ENCODE data around the gene RRAGD.
"Not testable (repeated sequence)": the region's sequence is repeated elsewhere in the genome, so short reads cannot be mapped to it uniquely, and the experiment has no call there.

The RRAGD gene

GRCh38 chr6:89400050-89400449 is 12.0 kb downstream of the RRAGD start:
- no peak overlapping the region for H3K9ac ChIP-seq
- no peaks in the 10 kb centered on the region for H3K9me3 ChIP-seq
- H3K27ac ChIP-seq, result no peak overlapping the region
- H3K36me3 ChIP-seq, result no peaks in the 10 kb centered on the region
- H3K4me1 ChIP-seq, result peaks cover 18% of the 10 kb centered on the region
- H3K27me3 ChIP-seq, result no peaks in the 10 kb centered on the region
- H4K20me1 ChIP-seq, result peaks cover 48% of the 10 kb centered on the region
- H3K4me3 ChIP-seq, result no peak overlapping the region
- H3K4me2 ChIP-seq, result no peak overlapping the region
- TF ChIP-seq Cebpa-rat (IDR thresholded peaks at IDR 0.05), result no peak

- no peaks in the 10 kb centered on the region for H3K36me3 ChIP-seq
- H3K27ac ChIP-seq, result no peak overlapping the region
- peaks cover 40% of the 10 kb centered on the region for H4K20me1 ChIP-seq
- no peak for TF ChIP-seq Cebpa-rat (IDR thresholded peaks at IDR 0.05)
- H3K9me3 ChIP-seq, result no peaks in the 10 kb centered on the region
- peaks cover 18% of the 10 kb centered on the region for H3K4me1 ChIP-seq
- H3K27me3 ChIP-seq, result no peaks in the 10 kb centered on the region
- no peak overlapping the region for H3K4me3 ChIP-seq
- no peak overlapping the region for H3K4me2 ChIP-seq
- H3K9ac ChIP-seq, result no peak overlapping the region
Observed at GRCh38 chr6:89398762-89399525, 13.1 kb downstream of the RRAGD start.

- not testable (repeated sequence) for H3K9me3 ChIP-seq, H3K36me3 ChIP-seq, H3K27ac ChIP-seq, H3K9ac ChIP-seq, H3K4me2 ChIP-seq, H3K27me3 ChIP-seq, H3K4me3 ChIP-seq
- Histone ChIP-seq H4K20me1 (peaks cover 36% of the 10 kb centered on the region), H3K4me1 (peaks cover 18% of the 10 kb centered on the region)
Observed at GRCh38 chr6:89397884-89398283, 14.2 kb downstream of the RRAGD start.

- Histone ChIP-seq H3K4me2 (no peak overlapping the region), H3K27me3 (no peaks in the 10 kb centered on the region), H4K20me1 (peaks cover 13% of the 10 kb centered on the region; the same call in 1 of the 2 replicates), H3K4me3 (no peak overlapping the region), H3K9me3 (no peaks in the 10 kb centered on the region), H3K4me1 (no peaks in the 10 kb centered on the region), H3K27ac (no peak overlapping the region), H3K36me3 (peaks cover 5% of the 10 kb centered on the region; the same call in 1 of the 2 replicates), H3K9ac (no peak overlapping the region)
- TF ChIP-seq Cebpa-rat (IDR thresholded peaks at IDR 0.05), result no peak
Observed at GRCh38 chr6:89393659-89394058, 18.4 kb downstream of the RRAGD start.

GRCh38 chr6:89392823-89393222 is 19.2 kb downstream of the RRAGD start:
- H4K20me1 ChIP-seq, result peaks cover 20% of the 10 kb centered on the region
- H3K9ac ChIP-seq, result no peak overlapping the region
- no peak overlapping the region for H3K4me3 ChIP-seq
- no peak overlapping the region for H3K27ac ChIP-seq
- H3K9me3 ChIP-seq, result no peaks in the 10 kb centered on the region
- H3K4me2 ChIP-seq, result no peak overlapping the region
- TF ChIP-seq Cebpa-rat (IDR thresholded peaks at IDR 0.05), result no peak
- H3K27me3 ChIP-seq, result no peaks in the 10 kb centered on the region
- H3K36me3 ChIP-seq, result peaks cover 5% of the 10 kb centered on the region; the same call in 1 of the 2 replicates
- H3K4me1 ChIP-seq, result peaks cover 4% of the 10 kb centered on the region; the same call in 1 of the 2 replicates

GRCh38 chr6:89388846-89389245 is 23.2 kb downstream of the RRAGD start:
- H3K36me3 ChIP-seq, result peaks cover 30% of the 10 kb centered on the region
- no peaks in the 10 kb centered on the region for H3K27me3 ChIP-seq
- H3K4me3 ChIP-seq, result no peak overlapping the region
- no peak overlapping the region for H3K27ac ChIP-seq
- peaks cover 10% of the 10 kb centered on the region; the same call in 1 of the 2 replicates for H3K4me1 ChIP-seq
- H4K20me1 ChIP-seq, result peaks cover 26% of the 10 kb centered on the region
- TF ChIP-seq Cebpa-rat (IDR thresholded peaks at IDR 0.05), result no peak
- H3K9me3 ChIP-seq, result no peaks in the 10 kb centered on the region
- no peak overlapping the region for H3K9ac ChIP-seq
- no peak overlapping the region for H3K4me2 ChIP-seq

- H3K4me2 ChIP-seq, result no peak overlapping the region
- no peak overlapping the region for H3K27ac ChIP-seq
- H3K9me3 ChIP-seq, result no peaks in the 10 kb centered on the region
- TF ChIP-seq Cebpa-rat (IDR thresholded peaks at IDR 0.05), result no peak
- peaks cover 21% of the 10 kb centered on the region for H4K20me1 ChIP-seq
- H3K36me3 ChIP-seq, result peaks cover 25% of the 10 kb centered on the region
- H3K4me3 ChIP-seq, result no peak overlapping the region
- no peaks in the 10 kb centered on the region for H3K27me3 ChIP-seq
- no peak overlapping the region for H3K9ac ChIP-seq
- H3K4me1 ChIP-seq, result peaks cover 10% of the 10 kb centered on the region; the same call in 1 of the 2 replicates
Observed at GRCh38 chr6:89387516-89388201, 24.4 kb downstream of the RRAGD start.

- Histone ChIP-seq H3K36me3 (peaks cover 25% of the 10 kb centered on the region), H3K9me3 (no peaks in the 10 kb centered on the region), H3K4me3 (no peak overlapping the region), H3K27me3 (no peaks in the 10 kb centered on the region), H4K20me1 (peaks cover 21% of the 10 kb centered on the region), H3K9ac (no peak overlapping the region), H3K4me2 (no peak overlapping the region), H3K27ac (no peak overlapping the region), H3K4me1 (peaks cover 10% of the 10 kb centered on the region; the same call in 1 of the 2 replicates)
- TF ChIP-seq Cebpa-rat (IDR thresholded peaks at IDR 0.05), result no peak
Observed at GRCh38 chr6:89386917-89387491, 25.1 kb downstream of the RRAGD start.

GRCh38 chr6:89385846-89386245 is 26.2 kb downstream of the RRAGD start:
- peaks cover 25% of the 10 kb centered on the region for H3K36me3 ChIP-seq
- no peak overlapping the region for H3K4me2 ChIP-seq
- no peaks in the 10 kb centered on the region for H3K9me3 ChIP-seq
- peaks cover 17% of the 10 kb centered on the region for H4K20me1 ChIP-seq
- no peaks in the 10 kb centered on the region for H3K27me3 ChIP-seq
- H3K9ac ChIP-seq, result no peak overlapping the region
- no peak overlapping the region for H3K27ac ChIP-seq
- H3K4me1 ChIP-seq, result peaks cover 10% of the 10 kb centered on the region; the same call in 1 of the 2 replicates
- H3K4me3 ChIP-seq, result no peak overlapping the region
- TF ChIP-seq Cebpa-rat (IDR thresholded peaks at IDR 0.05), result no peak

GRCh38 chr6:89385156-89385667 is 26.9 kb downstream of the RRAGD start:
- Histone ChIP-seq H3K4me1 (peaks cover 10% of the 10 kb centered on the region; the same call in 1 of the 2 replicates), H3K36me3 (peaks cover 25% of the 10 kb centered on the region), H3K27ac (no peak overlapping the region), H3K9me3 (no peaks in the 10 kb centered on the region), H3K4me3 (no peak overlapping the region), H3K27me3 (no peaks in the 10 kb centered on the region), H3K4me2 (no peak overlapping the region), H3K9ac (no peak overlapping the region), H4K20me1 (peaks cover 13% of the 10 kb centered on the region; the same call in 1 of the 2 replicates)
- TF ChIP-seq Cebpa-rat (IDR thresholded peaks at IDR 0.05), result no peak
